Ishikawa (cell line): ENCODE results near the gene AGK.

ENCODE experiments used
- CEBPB ChIP-seq: IDR thresholded peaks from 2 replicates; pipeline ENCODE4 v1.6.1; 2012
- CREB1 ChIP-seq: IDR thresholded peaks from 2 replicates; pipeline ENCODE4 v1.6.1; 2012; ENCODE audit warnings: low read depth
- EGR1 ChIP-seq: IDR thresholded peaks from 2 replicates; pipeline ENCODE4 v1.6.1; 2012
- EP300 ChIP-seq: IDR thresholded peaks from 2 replicates; pipeline ENCODE4 v1.6.1; 2012; ENCODE audit warnings: borderline replicate concordance
- FOXM1 ChIP-seq: IDR thresholded peaks from 2 replicates; pipeline ENCODE4 v1.6.1; 2012; ENCODE audit warnings: low read depth, borderline replicate concordance
- NFIC ChIP-seq: IDR thresholded peaks from 2 replicates; pipeline ENCODE4 v1.6.1; 2012
- RAD21 ChIP-seq: IDR thresholded peaks from 2 replicates; pipeline ENCODE4 v1.6.1; 2012; ENCODE audit warnings: low read depth
- TAF1 ChIP-seq: IDR thresholded peaks from 2 replicates; pipeline ENCODE4 v1.6.1; 2012; ENCODE audit warnings: low read depth, mild to moderate bottlenecking
- TCF12 ChIP-seq: IDR thresholded peaks from 2 replicates; pipeline ENCODE4 v1.6.1; 2012; ENCODE audit warnings: low read depth
- TEAD4 ChIP-seq: IDR thresholded peaks from 2 replicates; pipeline ENCODE4 v1.6.1; 2012
- YY1 ChIP-seq: IDR thresholded peaks from 2 replicates; pipeline ENCODE4 v1.6.1; 2012; ENCODE audit warnings: low read depth
- TF ChIP-seq, protein P1 (sequence below): IDR thresholded peaks from 2 replicates; pipeline ENCODE4 v1.6.1; 2012; ENCODE audit warnings: low read depth, mild to moderate bottlenecking
- TF ChIP-seq, protein P2 (sequence below): IDR thresholded peaks from 2 replicates; pipeline ENCODE4 v1.6.1; 2012
- TF ChIP-seq, protein P3 (sequence below): IDR thresholded peaks from 2 replicates; pipeline ENCODE4 v1.6.1; 2012

DNA sequence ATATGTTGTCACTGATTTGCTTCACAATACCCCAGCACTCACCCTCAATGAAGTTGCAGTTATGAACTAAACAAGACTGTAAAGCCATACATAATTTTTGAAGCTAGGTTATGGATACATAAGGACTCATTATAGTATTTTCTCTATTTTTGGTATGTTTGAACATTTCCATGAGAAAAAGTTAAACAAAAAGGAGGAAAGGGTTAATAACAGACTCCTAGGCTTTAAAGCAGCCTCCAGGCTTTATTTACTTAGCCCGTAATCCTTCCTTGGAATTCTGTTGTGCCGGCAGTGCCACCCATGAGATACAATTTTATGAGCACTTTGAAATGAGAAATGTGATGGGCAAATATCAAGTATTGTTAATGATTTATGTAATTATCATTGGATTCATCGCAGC is 152.9 kb downstream of the AGK start:
- TF ChIP-seq TCF12, result no peak
- no peak for TF ChIP-seq YY1
- TF ChIP-seq, protein P1, sequence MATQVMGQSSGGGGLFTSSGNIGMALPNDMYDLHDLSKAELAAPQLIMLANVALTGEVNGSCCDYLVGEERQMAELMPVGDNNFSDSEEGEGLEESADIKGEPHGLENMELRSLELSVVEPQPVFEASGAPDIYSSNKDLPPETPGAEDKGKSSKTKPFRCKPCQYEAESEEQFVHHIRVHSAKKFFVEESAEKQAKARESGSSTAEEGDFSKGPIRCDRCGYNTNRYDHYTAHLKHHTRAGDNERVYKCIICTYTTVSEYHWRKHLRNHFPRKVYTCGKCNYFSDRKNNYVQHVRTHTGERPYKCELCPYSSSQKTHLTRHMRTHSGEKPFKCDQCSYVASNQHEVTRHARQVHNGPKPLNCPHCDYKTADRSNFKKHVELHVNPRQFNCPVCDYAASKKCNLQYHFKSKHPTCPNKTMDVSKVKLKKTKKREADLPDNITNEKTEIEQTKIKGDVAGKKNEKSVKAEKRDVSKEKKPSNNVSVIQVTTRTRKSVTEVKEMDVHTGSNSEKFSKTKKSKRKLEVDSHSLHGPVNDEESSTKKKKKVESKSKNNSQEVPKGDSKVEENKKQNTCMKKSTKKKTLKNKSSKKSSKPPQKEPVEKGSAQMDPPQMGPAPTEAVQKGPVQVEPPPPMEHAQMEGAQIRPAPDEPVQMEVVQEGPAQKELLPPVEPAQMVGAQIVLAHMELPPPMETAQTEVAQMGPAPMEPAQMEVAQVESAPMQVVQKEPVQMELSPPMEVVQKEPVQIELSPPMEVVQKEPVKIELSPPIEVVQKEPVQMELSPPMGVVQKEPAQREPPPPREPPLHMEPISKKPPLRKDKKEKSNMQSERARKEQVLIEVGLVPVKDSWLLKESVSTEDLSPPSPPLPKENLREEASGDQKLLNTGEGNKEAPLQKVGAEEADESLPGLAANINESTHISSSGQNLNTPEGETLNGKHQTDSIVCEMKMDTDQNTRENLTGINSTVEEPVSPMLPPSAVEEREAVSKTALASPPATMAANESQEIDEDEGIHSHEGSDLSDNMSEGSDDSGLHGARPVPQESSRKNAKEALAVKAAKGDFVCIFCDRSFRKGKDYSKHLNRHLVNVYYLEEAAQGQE, result no peak
- no peak for TF ChIP-seq NFIC
- TF ChIP-seq CEBPB, result no peak
- TF ChIP-seq EP300, result no peak
- TF ChIP-seq RAD21, result no peak
- no peak for TF ChIP-seq TAF1
- TF ChIP-seq CREB1, result no peak
- TF ChIP-seq EGR1, result no peak
- TF ChIP-seq, protein P2, sequence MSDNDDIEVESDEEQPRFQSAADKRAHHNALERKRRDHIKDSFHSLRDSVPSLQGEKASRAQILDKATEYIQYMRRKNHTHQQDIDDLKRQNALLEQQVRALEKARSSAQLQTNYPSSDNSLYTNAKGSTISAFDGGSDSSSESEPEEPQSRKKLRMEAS, result no peak
- no peak for TF ChIP-seq TEAD4
- TF ChIP-seq FOXM1, result no peak
- TF ChIP-seq, protein P3, sequence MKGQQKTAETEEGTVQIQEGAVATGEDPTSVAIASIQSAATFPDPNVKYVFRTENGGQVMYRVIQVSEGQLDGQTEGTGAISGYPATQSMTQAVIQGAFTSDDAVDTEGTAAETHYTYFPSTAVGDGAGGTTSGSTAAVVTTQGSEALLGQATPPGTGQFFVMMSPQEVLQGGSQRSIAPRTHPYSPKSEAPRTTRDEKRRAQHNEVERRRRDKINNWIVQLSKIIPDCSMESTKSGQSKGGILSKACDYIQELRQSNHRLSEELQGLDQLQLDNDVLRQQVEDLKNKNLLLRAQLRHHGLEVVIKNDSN, result no peak
